Hepatocyte (in vitro differentiated cells): ENCODE data around the gene IMMP2L.

Source experiments
- EZH2 ChIP-seq: fragments of 200-600 bp; sonication (generic); IDR thresholded peaks from 2 replicates; pipeline ENCODE4 v1.6.1; 2016; ENCODE audit warnings: antibody characterized with exemption, mild to moderate bottlenecking, borderline replicate concordance
- TF ChIP-seq, protein P1 (sequence below): fragments of 200-600 bp; sonication (generic); IDR thresholded peaks from 2 replicates; pipeline ENCODE4 v1.5.1; 2016; ENCODE audit warnings: antibody characterized with exemption, mild to moderate bottlenecking; ENCODE audit not compliant: poor library complexity

DNA sequence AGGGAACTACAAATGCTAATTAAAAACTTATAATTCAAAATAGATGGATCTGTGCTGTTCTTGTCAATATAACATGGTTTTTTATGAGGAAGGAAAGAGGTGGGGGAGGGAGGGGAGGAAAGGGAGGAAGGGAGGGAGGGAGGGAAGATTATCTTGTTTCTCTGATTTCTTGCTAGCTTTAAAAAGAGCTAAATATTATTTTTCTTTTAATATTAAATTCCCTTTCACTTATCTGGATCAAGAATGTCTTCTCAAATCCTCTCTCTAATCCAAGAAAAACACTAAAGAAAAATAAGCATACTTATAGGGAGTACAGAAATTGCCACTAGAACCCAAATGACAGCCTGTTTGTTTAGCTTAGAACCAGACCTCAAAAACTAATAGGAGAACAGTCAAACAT is 416.2 kb downstream of the IMMP2L start:
- TF ChIP-seq, protein P1, sequence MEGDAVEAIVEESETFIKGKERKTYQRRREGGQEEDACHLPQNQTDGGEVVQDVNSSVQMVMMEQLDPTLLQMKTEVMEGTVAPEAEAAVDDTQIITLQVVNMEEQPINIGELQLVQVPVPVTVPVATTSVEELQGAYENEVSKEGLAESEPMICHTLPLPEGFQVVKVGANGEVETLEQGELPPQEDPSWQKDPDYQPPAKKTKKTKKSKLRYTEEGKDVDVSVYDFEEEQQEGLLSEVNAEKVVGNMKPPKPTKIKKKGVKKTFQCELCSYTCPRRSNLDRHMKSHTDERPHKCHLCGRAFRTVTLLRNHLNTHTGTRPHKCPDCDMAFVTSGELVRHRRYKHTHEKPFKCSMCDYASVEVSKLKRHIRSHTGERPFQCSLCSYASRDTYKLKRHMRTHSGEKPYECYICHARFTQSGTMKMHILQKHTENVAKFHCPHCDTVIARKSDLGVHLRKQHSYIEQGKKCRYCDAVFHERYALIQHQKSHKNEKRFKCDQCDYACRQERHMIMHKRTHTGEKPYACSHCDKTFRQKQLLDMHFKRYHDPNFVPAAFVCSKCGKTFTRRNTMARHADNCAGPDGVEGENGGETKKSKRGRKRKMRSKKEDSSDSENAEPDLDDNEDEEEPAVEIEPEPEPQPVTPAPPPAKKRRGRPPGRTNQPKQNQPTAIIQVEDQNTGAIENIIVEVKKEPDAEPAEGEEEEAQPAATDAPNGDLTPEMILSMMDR = no peak
- TF ChIP-seq EZH2 = no peak
